LNCaP clone FGC (cell line): Measurements from ENCODE around the gene RBFOX2.
"Not testable (repeated sequence)": the region's sequence is repeated elsewhere in the genome, so short reads cannot be mapped to it uniquely, and the experiment has no call there.

ENCODE experiments used
- DNase-seq: peaks from one replicate; pipeline ENCODE4 v3.0.0-alpha.2; 2011; ENCODE audit warnings: low read depth
- H3K4me3 ChIP-seq: 2 replicates; pipeline ENCODE4 v1.5.1; 2011; ENCODE audit warnings: mild to moderate bottlenecking, low read depth, low read length, control low read depth
- CTCF ChIP-seq: IDR thresholded peaks from 2 replicates; pipeline ENCODE4 v1.5.1; 2012; ENCODE audit warnings: mild to moderate bottlenecking; ENCODE audit not compliant: control insufficient read depth, insufficient read depth; ENCODE audit errors: extremely low read depth

The RBFOX2 gene

DNA sequence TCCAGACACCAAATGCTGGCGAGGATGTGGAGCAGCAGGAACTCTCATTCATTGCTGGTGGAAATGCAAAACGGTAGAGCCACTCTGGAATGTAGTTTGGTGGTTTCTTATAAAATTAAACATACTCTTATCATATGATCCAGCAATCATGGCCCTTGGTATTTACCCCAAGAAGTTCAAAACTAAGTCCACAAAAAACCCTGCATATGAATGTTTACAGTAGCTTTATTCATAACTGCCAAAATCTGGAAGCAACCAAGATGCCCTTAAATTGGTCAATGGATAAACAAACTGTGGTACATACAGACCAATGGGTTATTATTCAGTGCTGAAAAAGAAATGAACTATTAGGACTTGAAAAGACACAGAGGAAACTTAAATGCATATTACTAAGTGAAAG is 223.2 kb downstream of the RBFOX2 start:
- no peak overlapping the region for H3K4me3 ChIP-seq
- no peak for TF ChIP-seq CTCF
- no peak for DNase-seq

DNA sequence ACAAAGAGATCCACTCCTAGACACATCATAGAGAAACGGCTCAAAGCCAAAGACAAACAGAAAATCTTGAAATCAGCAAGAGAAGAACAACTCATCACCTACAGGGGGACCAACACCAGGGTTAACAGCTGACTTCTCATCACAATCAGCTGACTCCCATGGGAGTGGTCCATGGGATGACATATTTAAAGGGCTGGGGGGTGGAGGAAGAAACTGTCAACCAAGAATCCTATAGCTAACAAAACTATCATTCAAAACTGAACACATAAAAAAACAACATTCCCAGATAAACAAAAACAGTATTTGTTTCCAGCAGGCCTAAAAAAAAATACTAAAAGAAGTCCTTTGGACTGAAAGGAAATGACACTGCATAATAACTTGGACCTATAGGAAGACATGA is 224.2 kb downstream of the RBFOX2 start:
- no peak for TF ChIP-seq CTCF
- no peak for DNase-seq
- H3K4me3 ChIP-seq, result no peak overlapping the region

DNA sequence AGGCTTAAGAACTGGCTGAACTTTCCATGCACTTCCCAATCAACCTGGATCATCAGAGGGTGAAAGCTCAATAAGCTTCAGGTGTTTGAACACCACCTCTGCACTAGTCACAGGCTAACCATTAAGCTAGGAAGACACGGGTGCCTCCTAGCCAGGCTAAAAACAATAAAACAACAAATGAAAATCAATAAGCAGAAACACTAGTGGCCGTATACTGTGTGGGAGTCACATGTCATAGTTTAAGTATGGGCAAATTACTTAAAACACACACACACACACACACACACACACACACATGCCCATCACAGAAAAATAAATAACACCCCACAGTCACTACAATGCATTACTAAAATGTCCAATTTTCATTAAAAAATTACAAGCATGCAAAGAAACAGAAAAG is 225.7 kb downstream of the RBFOX2 start:
- no peak overlapping the region for H3K4me3 ChIP-seq
- no peak for TF ChIP-seq CTCF
- DNase-seq, result no peak

- H3K4me3 ChIP-seq, DNase-seq: not testable (repeated sequence)
Observed at GRCh38 chr22:35801301-35801700, 227.3 kb downstream of the RBFOX2 start.

GRCh38 chr22:35799150-35799549 is 229.5 kb downstream of the RBFOX2 start:
- no peak overlapping the region for H3K4me3 ChIP-seq
- DNase-seq, result no peak
- TF ChIP-seq CTCF, result no peak

DNA sequence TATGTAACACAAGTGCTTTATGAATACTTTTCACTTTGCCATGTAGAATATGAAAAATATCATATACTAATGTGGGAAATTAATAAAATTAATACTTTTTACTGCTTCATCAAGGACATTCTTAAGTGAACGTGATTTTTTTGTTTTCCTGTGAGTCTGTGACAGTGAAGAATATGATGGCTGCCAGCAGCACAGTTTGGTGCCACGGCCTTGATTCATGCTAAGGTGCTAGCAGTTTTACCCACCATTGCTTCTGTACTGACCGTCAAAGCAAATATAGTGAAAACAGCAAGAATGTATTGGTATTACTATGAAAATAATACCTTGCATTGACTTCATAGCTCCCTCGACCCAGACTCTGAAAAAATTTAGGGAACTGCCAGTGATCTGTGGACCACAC is 231.2 kb downstream of the RBFOX2 start:
- no peak for TF ChIP-seq CTCF
- no peak for DNase-seq
- no peak overlapping the region for H3K4me3 ChIP-seq

DNA sequence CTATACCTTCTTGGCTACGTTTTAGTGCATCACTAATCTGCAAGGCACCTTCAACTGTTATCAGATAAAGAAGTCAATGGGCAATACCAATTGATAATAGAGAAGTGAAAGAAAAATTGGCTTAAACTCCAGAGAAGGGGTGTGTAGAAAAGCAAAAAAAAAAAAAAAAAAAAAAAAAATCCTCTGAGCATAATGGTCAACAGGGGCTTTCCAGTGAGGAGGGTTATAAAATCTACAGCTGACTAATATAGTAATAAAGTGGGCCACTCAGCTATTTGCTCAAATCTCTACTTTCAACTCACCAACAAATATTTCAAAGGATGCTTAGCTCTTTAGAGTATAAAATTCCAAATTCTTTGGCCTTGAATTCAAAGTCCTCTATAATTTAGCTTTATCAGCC is 233.1 kb downstream of the RBFOX2 start:
- TF ChIP-seq CTCF, result no peak
- H3K4me3 ChIP-seq, result no peak overlapping the region
- DNase-seq, result no peak

DNA sequence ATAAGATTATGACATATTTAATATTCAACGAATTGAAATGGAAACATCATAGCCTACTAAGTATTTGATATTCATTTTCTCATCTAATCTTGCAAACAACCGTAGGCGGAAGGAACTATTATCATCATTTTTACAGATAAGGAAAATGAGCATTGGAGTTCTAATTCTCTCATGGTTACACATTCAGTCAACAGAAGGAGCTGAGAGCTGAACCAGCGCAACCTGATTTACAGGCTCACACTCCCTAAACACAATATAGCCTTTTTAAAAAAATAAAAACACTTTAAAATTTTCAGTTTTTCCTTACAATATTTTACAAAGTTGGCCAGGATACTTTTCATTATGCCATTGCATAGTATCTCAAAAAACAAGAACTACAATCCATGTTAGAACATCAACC is 236.1 kb downstream of the RBFOX2 start:
- H3K4me3 ChIP-seq, result no peak overlapping the region
- TF ChIP-seq CTCF, result no peak
- DNase-seq, result peak; percentile 57

- DNase-seq, H3K4me3 ChIP-seq: not testable (repeated sequence)
Observed at GRCh38 chr22:35791788-35792187, 236.8 kb downstream of the RBFOX2 start.
